ENCODE data around the gene RGMB.

RGMB gene

DNA sequence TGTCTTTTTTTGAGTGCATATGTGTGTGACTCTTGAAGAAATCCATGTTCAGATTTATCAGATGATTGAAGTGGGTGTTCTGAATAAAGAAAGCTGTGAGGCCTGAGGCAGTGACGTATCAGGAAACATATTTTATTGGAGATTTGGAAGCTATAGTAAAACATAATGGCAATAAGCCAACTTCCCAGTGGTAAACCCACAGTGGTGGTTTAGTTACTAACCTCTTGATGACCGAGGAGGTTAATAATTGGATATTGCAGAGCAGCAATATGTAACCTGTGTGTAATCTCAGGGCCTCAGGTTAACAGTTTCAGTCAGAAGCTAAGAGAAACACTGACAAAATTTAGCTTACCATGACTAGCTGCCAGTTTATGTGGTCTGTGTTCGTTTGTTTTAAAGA, 6.9 kb downstream of the RGMB start:
- no peak overlapping the region for H3K27ac ChIP-seq
- H4K20me1 ChIP-seq (ENCODE audit: insufficient read depth), result peaks cover 55% of the 10 kb centered on the region
- H3K36me3 ChIP-seq (ENCODE audit: insufficient read depth), result peaks cover 6% of the 10 kb centered on the region; the same call in 1 of the 2 replicates
- TF ChIP-seq, protein P1, sequence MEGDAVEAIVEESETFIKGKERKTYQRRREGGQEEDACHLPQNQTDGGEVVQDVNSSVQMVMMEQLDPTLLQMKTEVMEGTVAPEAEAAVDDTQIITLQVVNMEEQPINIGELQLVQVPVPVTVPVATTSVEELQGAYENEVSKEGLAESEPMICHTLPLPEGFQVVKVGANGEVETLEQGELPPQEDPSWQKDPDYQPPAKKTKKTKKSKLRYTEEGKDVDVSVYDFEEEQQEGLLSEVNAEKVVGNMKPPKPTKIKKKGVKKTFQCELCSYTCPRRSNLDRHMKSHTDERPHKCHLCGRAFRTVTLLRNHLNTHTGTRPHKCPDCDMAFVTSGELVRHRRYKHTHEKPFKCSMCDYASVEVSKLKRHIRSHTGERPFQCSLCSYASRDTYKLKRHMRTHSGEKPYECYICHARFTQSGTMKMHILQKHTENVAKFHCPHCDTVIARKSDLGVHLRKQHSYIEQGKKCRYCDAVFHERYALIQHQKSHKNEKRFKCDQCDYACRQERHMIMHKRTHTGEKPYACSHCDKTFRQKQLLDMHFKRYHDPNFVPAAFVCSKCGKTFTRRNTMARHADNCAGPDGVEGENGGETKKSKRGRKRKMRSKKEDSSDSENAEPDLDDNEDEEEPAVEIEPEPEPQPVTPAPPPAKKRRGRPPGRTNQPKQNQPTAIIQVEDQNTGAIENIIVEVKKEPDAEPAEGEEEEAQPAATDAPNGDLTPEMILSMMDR (conservative IDR thresholded peaks at IDR 0.05; ENCODE audit: low read depth, low read length), result no peak
- H3K4me3 ChIP-seq (IDR thresholded peaks at IDR 0.05; ENCODE audit: insufficient read depth, low read depth, low read length), result no peak overlapping the region
- peaks cover 54% of the 10 kb centered on the region for H3K4me1 ChIP-seq (ENCODE audit: low read depth, poor library complexity, severe bottlenecking)
- no peaks in the 10 kb centered on the region for H3K27me3 ChIP-seq (ENCODE audit: insufficient read depth, low read depth)
- H3K9ac ChIP-seq, result no peak overlapping the region
- H3K4me2 ChIP-seq, result no peak overlapping the region
- H2AFZ ChIP-seq (ENCODE audit: low read depth), result no peak overlapping the region
- H3K79me2 ChIP-seq (ENCODE audit: insufficient read depth, low read depth), result peaks cover 98% of the 10 kb centered on the region

- no peak overlapping the region for H3K4me2 ChIP-seq
- no peak overlapping the region for H3K9ac ChIP-seq
- H3K27me3 ChIP-seq (ENCODE audit: insufficient read depth, low read depth), result no peaks in the 10 kb centered on the region
- H2AFZ ChIP-seq (ENCODE audit: low read depth), result no peak overlapping the region
- H3K36me3 ChIP-seq (ENCODE audit: insufficient read depth), result peaks cover 6% of the 10 kb centered on the region; the same call in 1 of the 2 replicates
- H3K4me1 ChIP-seq (ENCODE audit: low read depth, poor library complexity, severe bottlenecking), result peaks cover 50% of the 10 kb centered on the region
- no peak overlapping the region for H3K4me3 ChIP-seq (IDR thresholded peaks at IDR 0.05; ENCODE audit: insufficient read depth, low read depth, low read length)
- H3K79me2 ChIP-seq (ENCODE audit: insufficient read depth, low read depth), result peaks cover 98% of the 10 kb centered on the region
- TF ChIP-seq, protein P1 (conservative IDR thresholded peaks at IDR 0.05; ENCODE audit: low read depth, low read length), result no peak
- H3K27ac ChIP-seq, result no peak overlapping the region
- H4K20me1 ChIP-seq (ENCODE audit: insufficient read depth), result peaks cover 44% of the 10 kb centered on the region
These were observed 8.1 kb downstream of the RGMB start for GRCh38 chr5:98781520-98781919.

GRCh38 chr5:98781964-98782363, 8.5 kb downstream of the RGMB start:
- TF ChIP-seq, protein P1 (conservative IDR thresholded peaks at IDR 0.05; ENCODE audit: low read depth, low read length), result no peak
- Histone ChIP-seq H4K20me1 (ENCODE audit: insufficient read depth) (peaks cover 42% of the 10 kb centered on the region), H3K4me2 (no peak overlapping the region), H3K36me3 (ENCODE audit: insufficient read depth) (peaks cover 6% of the 10 kb centered on the region; the same call in 1 of the 2 replicates), H3K27me3 (ENCODE audit: insufficient read depth, low read depth) (no peaks in the 10 kb centered on the region), H3K9ac (no peak overlapping the region), H3K4me3 (IDR thresholded peaks at IDR 0.05; ENCODE audit: insufficient read depth, low read depth, low read length) (no peak overlapping the region), H2AFZ (ENCODE audit: low read depth) (no peak overlapping the region), H3K27ac (no peak overlapping the region), H3K79me2 (ENCODE audit: insufficient read depth, low read depth) (peaks cover 98% of the 10 kb centered on the region), H3K4me1 (ENCODE audit: low read depth, poor library complexity, severe bottlenecking) (peaks cover 54% of the 10 kb centered on the region)

GRCh38 chr5:98783051-98783649, 9.7 kb downstream of the RGMB start:
- H3K79me2 ChIP-seq (ENCODE audit: insufficient read depth, low read depth), result peaks cover 96% of the 10 kb centered on the region
- peaks cover 6% of the 10 kb centered on the region; the same call in 1 of the 2 replicates for H3K36me3 ChIP-seq (ENCODE audit: insufficient read depth)
- no peak overlapping the region for H3K4me3 ChIP-seq (IDR thresholded peaks at IDR 0.05; ENCODE audit: insufficient read depth, low read depth, low read length)
- H3K9ac ChIP-seq, result no peak overlapping the region
- no peak overlapping the region for H2AFZ ChIP-seq (ENCODE audit: low read depth)
- no peaks in the 10 kb centered on the region for H3K27me3 ChIP-seq (ENCODE audit: insufficient read depth, low read depth)
- TF ChIP-seq, protein P1 (conservative IDR thresholded peaks at IDR 0.05; ENCODE audit: low read depth, low read length), result no peak
- no peak overlapping the region for H3K4me2 ChIP-seq
- peaks cover 48% of the 10 kb centered on the region for H3K4me1 ChIP-seq (ENCODE audit: low read depth, poor library complexity, severe bottlenecking)
- peaks cover 39% of the 10 kb centered on the region for H4K20me1 ChIP-seq (ENCODE audit: insufficient read depth)
- no peak overlapping the region for H3K27ac ChIP-seq

Data from KMS-11 (cell line).